ENCODE data around the gene BIRC5. TPM values are rescaled to one million over a fixed set of nuclear protein-coding genes. Genes with fewer than 3 reads are reported as not detected.
"Not testable (repeated sequence)": the region's sequence is repeated elsewhere in the genome, so short reads cannot be mapped to it uniquely, and the experiment has no call there.

Gene BIRC5
- total RNA-seq, 1 donor from 2014 or later, result 134 TPM

- no peak overlapping the region for H3K27ac Mint-ChIP-seq (ENCODE audit: unreplicated experiment)
- no peak for TF ChIP-seq CTCF (conservative IDR thresholded peaks at IDR 0.05)
Observed at GRCh38 chr17:78168903-78169793, 44.9 kb upstream of the BIRC5 start.

GRCh38 chr17:78170692-78171590, 43.1 kb upstream of the BIRC5 start:
- Mint-ChIP-seq H3K4me1 (peaks cover 13% of the 10 kb centered on the region), H3K27ac (ENCODE audit: unreplicated experiment) (no peak overlapping the region), H3K36me3 (ENCODE audit: low read depth) (no peaks in the 10 kb centered on the region), H3K27me3 (ENCODE audit: low read depth) (no peaks in the 10 kb centered on the region), H3K9me3 (no peaks in the 10 kb centered on the region), H3K4me3 (peak overlapping the region; percentile 86)
- no peak for DNase-seq (ENCODE audit: low read depth, low spot score)
- TF ChIP-seq CTCF (conservative IDR thresholded peaks at IDR 0.05), result no peak

More at GRCh38 chr17:78168903-78169793, 44.9 kb upstream of the BIRC5 start:
- H3K9me3 Mint-ChIP-seq, result no peaks in the 10 kb centered on the region
- no peaks in the 10 kb centered on the region for H3K36me3 Mint-ChIP-seq (ENCODE audit: low read depth)
- H3K4me1 Mint-ChIP-seq, result peaks cover 13% of the 10 kb centered on the region
- DNase-seq (ENCODE audit: low read depth, low spot score), result no peak
- no peaks in the 10 kb centered on the region for H3K27me3 Mint-ChIP-seq (ENCODE audit: low read depth)
- H3K4me3 Mint-ChIP-seq, result peak overlapping the region; percentile 86

GRCh38 chr17:78171591-78172248, 42.3 kb upstream of the BIRC5 start:
- H3K36me3 Mint-ChIP-seq (ENCODE audit: low read depth); H3K27ac Mint-ChIP-seq (ENCODE audit: unreplicated experiment); H3K27me3 Mint-ChIP-seq (ENCODE audit: low read depth); H3K9me3 Mint-ChIP-seq; DNase-seq (ENCODE audit: low read depth, low spot score): not testable (repeated sequence)
- H3K4me1 Mint-ChIP-seq, result peaks cover 13% of the 10 kb centered on the region
- H3K4me3 Mint-ChIP-seq, result peak overlapping the region; percentile 72

- Mint-ChIP-seq H3K9me3 (no peaks in the 10 kb centered on the region), H3K4me3 (peak overlapping the region; percentile 72)
Observed at GRCh38 chr17:78172249-78173051, 41.6 kb upstream of the BIRC5 start.

More at GRCh38 chr17:78172249-78173051, 41.6 kb upstream of the BIRC5 start:
- Mint-ChIP-seq H3K27me3 (ENCODE audit: low read depth) (no peaks in the 10 kb centered on the region), H3K4me1 (peaks cover 13% of the 10 kb centered on the region), H3K36me3 (ENCODE audit: low read depth) (peaks cover 4% of the 10 kb centered on the region), H3K27ac (ENCODE audit: unreplicated experiment) (no peak overlapping the region)
- TF ChIP-seq CTCF (conservative IDR thresholded peaks at IDR 0.05), result no peak
- DNase-seq (ENCODE audit: low read depth, low spot score), result no peak
